ENCODE measurements around the gene CFAP61.

Gene CFAP61

DNA sequence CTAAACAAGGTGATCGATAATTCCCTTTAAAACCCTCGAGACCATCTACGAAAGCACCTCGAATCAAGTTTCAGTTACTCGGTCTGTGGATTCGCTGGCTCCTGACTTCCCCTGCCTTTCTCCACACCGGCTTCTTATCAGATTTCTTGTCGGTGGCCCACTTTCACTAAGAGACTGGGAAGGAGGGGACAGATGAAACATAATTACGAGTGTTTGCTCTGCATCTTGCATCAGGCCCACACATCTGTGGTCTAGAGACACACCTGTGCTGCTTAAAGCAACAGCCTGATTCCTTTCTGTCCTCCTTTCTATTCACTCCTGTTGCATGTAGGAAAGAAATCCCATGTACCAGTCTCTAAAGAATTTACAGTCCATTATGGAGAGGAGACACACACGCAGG is 353.3 kb downstream of the CFAP61 start:
- no peak for DNase-seq

DNA sequence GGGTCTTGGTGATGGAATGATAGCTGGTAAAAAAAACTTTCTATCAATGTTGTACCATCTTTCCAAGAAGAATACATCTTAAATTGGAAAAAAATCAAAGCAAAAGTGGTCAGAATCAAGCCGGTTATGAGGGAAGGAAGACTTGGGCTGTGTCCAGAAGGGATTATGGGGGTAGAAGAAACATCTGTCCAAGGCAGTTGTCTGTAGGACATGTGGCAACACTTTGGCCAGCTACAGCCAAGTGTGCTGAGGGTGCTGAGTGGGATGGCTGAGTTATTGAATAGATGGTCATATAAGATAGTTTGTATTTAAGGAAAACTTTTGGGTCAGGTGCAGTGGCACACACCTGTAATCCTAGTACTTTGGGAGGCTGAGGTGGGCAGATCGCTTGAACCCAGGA is 354.0 kb downstream of the CFAP61 start:
- no peak for DNase-seq

DNA sequence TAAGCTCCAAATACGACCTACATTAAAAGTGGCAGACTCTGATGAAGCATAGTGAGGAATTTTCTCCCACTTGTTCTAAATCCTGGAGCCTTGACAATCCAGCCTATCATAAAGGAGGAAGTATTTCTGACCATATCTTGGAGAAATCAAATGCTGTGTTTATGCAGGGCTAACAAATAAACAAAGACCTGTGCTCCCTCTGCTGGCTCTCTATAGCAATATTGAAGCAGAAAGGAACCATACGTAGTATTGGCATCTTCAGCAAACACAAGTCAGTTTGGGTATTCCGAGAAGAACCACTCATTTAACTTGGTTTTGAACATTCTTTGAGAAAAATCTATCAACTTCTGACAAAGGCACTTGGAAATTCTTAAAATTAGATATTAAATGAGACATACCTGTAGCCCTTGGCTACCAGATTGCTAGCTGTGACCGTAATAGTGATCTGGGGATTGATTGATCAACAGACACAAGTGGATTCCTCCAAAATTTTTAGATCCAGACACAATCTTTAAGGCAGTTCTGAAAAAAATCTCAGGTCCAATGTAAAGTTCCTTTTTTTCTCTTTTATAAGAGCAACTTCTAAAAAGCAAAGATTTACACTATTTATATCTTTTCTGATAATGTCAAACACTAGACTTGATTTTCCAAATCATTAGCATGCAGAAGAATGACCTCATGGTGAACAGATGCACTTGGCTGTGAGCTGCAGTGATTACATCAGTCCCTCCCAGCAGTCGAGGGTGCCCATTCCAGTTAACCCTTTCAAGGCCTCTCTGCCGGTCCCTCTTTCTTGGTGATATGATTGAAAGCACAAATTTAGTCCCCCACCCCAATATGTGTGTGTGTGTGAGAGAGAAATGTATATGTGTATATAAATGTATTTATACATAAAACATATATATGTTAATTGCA is 355.8 kb downstream of the CFAP61 start:
- DNase-seq, result no peak

DNA sequence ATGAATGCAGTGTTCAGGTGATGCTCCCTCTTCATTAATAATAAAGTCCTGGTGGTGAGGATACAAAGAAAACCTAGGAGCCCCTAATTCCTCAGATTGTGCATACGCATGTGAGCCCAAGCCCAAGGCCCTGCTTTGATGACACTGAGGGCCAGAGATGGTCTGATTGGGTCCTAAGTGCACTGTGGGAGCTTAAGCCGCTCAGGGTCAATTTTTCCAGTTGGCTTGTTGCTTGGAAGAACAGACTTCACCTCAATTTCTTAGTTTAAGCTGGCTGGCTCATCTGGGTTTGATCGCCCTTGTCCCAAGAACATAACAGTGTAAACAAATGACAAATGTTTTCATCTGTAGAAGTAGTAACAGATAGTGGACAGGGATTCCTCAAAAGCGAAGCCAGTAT is 357.0 kb downstream of the CFAP61 start:
- no peak for DNase-seq

Measured in effector CD4-positive, alpha-beta T cell (primary cell).